NCI-H524 treated with DMSO at 0.1 percent for 48 hours (cell line): ENCODE results near the gene HSDL1.
A peak's percentile ranks its signal among the peaks of the same experiment; 100 is the strongest.

Experiments
- DNase-seq: peaks from one replicate; lab custom pipeline; 2025; lab: John Stamatoyannopoulos, UW

Gene HSDL1

DNA sequence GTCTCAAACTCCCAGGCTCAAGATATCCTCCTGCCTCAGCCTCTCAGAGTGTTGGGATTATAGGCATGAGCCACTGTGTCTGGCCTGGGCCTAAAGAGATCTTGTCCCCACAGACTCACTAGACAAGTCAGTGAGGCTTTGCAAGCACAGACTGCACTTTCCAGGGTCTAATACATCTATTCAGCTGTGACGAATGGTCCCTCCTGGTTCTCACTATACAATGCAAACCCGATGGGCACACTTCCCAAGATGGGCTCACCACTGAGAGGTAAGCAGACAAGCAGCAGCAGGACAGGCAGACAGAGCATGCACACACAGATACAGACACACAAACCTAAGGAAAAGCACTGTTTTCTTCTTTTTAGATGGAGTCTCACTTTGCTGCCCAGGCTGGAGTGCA is 37.1 kb downstream of the HSDL1 start:
- no peak for DNase-seq

DNA sequence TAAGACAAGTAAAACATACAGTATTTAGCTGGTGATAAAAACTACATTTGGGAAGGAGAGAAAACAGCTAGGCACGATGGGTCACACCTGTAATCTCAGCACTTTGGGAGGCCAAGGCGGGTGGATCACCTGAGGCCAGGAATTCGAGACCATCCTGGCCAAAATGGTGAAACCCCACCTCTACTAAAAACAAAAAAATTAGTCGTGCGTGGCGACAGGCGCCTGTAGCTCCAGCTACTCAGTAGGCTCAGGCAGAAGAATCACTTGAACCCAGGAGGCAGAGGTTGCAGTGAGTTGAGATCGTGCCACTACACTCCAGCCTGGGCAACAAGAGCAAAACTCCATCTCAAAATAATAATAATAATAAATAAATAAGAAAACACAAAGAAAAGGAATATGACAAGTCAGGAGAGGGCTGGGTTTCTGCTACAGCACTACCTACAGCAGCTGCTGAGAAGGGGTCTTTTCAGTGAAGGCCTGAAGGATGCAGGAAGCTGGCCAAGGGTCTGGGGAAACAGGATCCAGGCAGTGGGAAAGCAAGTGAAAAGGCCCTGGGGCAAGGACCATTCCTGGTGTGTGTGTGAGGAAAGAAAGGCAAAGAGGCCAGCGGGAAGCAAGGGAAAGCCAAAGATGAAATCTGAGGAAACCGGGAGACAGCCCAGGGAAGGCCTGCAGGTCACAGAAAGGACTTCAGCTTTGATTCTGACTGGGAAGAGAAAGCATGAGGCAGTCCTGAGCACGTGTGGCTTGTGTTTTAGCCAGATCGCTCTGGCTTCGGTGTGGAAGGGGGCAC is 38.8 kb downstream of the HSDL1 start:
- no peak for DNase-seq

DNA sequence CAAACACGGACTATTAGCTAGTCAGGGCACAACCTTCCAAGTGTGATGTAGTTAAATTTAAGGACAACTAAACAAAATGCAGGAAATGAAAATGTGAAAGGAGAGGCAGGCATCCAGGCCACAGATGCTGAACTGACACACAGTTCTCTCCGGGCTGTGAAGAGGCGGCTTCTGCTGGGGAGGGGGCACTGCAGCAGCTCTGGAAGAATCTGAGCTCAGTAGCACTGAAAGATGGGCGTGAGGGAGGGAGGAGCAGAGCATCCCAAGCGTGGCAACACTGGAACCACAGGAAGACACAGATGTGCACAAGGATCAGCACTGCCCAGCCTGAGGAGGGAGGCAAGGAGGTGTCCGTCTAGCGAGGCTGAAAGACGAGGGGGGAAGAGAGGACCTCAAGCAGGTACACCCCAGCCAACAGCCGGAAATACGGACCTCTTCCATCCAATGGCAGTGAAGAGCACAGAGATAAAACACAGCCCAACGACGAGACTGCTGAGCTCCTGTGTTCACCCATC is 39.6 kb downstream of the HSDL1 start:
- no peak for DNase-seq

DNA sequence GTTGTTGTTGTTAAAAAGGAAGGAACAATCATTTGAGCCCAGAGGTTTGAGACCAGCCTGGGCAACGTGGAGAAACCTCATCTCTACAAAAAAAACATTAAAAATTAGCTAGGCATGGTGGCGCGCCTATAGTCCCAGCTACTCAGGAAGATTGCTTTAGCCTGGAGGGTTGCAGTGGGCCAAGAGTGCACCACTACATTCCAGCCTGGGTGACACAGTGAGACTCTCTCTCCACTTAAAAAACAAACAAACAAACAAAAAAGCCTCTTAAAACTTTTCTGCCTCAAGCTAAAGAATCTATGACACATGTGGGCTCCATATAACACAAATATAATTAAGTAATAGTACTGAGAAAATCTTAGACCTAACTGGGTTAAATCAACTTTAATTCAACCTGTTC is 40.7 kb downstream of the HSDL1 start:
- DNase-seq: no peak

DNA sequence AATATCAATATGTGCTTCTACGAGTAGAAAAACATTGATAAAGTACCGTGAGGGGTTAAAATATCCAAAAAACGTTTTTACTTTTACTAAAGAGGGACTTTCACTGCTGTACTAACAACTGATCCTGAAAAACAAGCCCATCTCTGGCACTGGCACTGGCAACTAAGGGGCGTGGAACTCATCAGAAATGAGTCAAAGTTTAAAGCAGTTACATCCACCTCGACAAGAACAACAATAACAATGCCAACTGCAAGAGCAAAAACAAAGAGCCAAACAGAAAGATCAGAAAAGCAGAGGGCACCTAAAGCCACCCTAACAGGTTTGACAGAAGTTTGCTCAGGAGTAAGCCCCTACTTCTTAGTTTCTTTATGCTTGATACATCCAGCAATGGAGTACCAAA is 41.3 kb downstream of the HSDL1 start:
- DNase-seq: no peak

DNA sequence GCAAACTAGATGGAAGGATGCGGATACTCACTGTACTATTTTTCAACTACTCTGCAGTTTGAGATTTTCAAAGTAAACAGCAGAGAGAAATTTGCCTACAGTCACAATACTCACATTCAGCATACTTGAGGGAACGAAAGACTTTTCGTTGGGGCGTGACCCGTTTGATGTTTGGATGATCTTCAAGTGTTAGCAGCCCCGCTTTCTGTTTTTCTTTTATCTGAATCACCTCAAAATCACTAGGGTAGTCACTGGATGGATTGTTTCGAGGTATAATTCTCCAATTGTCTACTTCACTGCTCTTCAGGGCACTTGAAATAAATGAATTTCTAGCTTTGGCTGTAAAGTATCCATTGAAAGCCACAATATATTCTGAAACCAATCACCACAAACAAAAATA is 46.0 kb downstream of the HSDL1 start:
- no peak for DNase-seq

DNA sequence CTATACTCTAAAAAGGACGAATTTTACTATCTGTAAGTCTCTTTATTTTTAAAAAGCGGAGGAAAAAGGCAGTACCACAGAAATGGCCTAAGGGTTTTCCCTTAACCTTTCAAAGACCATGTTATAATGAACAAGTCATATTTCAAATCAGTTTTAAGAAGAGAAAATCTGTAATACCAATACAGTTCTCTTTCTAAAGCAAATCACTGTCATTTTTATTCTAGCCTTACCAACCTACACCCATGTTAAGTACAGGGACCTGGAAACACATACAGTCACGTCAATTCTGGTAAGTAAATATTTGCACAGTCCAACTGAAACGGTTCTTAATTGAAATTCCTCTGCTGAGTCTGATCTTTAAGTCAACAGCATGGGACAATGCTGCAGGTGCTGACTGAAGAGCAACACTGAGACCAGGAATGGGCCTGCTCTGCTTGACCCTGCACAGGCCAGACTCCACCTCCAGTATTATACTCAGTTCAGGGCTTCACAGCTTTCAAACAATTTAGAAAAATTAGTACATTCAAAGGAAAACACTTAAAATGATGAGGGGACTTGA is 48.5 kb downstream of the HSDL1 start:
- DNase-seq: no peak

DNA sequence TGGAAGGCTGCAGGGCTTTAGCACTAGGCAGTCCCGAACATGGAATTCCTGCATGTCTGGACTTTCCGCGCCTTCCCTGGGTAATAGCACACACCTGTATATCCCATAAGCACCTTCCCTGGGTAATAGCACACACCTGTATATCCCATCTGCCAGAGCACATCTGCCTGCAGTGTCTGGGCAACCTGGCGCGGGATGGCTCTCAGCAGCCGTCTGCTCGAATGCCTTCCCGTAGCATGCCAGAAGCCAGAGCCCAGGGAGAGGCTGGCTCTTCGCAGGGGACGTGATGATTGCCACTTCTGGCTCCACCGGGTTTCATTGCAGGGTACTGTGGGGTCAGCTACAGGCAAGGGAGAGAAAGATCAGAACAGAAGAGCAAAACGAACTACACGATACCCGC is 49.5 kb downstream of the HSDL1 start:
- peak; percentile 16 for DNase-seq

DNA sequence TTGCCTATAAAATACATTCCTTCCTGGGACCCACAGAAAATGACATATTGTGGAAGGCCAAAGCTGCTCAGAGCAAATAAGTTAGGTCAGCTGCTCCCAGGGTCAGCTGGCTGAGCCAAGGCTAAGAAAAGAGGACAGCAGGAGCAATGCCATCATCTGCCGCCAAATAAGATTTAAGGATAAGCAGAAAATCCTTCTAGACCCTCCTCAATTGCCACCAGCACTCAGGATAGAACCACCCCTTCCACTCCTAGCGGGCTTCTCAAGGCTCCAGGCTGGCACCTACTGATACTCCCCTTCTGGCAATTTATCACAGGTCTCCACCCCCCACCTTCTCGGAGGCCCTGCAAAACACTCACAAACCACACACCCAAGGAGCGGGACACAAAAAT is 51.1 kb downstream of the HSDL1 start:
- peak; percentile 47 for DNase-seq

DNA sequence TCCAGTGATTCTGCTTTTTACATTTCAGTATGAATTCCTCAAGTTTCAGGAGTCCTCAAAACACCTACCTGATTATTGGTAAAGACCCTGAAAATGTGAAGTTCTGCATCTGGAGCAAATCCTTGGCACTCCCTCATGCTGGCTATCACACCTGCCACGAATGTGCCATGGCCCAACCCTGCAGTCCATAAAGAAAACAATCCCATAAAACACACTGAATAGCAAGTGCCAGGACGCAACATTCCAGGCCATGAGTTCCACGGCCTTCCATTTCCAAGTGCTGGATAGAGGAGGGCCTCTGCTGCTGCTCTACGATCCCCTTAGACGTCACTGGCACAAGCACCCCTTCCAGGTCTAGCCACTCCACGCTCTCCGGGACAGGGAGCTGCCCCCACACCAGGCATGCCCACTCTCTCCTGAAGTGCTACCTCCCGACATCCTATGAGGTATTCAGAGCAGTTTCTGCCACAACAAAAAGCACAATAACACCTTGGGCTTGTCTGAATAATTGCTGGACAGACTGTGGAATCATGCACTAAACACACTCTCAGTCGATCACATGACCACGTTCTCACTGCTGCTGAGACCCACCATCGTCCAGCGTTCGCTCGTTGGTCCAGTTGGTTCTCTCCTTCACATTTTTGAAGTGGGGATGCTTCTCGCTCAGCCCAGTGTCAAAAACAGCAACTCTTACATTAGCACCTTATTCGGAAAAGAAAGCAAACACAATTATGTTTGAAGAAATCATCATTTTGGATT is 51.7 kb downstream of the HSDL1 start:
- no peak for DNase-seq

DNA sequence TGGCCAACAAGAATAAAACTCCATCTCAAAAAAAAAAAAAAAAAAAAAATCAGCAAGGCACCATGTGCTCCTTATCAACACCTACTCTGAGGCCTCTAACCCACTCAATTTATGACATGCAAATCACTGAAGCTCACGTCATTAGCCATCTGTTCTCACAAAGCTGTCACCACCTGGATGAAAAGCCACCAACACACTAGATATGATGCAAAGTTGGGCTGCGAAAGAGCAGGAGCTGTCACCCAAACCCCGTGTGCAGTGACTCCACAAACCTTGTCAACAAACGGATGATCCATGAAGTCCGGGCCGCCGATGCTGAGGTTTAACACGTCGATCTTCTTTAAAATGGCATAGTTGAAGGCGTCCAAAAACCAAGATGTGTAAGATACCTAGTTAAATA is 53.5 kb downstream of the HSDL1 start:
- peak; percentile 97 for DNase-seq

DNA sequence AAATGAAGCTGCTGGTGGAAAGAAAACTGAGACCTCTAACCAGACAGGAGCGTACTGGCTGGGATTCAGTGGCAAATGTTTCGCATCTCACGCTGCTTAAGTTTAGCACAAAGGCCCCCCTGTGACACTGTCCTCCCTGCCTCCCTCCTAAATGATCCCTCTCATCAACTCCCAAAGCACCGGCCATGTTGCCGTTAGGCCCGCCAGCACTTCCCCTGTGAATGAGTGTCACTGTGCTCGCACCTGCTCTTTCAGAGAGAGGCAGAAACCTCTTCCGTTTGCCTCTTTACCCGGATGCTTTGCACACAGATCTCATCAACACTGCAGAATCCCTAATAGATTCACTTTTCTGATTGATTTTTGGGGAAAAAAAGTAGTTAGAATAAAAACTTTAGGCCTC is 54.8 kb downstream of the HSDL1 start:
- no peak for DNase-seq

DNA sequence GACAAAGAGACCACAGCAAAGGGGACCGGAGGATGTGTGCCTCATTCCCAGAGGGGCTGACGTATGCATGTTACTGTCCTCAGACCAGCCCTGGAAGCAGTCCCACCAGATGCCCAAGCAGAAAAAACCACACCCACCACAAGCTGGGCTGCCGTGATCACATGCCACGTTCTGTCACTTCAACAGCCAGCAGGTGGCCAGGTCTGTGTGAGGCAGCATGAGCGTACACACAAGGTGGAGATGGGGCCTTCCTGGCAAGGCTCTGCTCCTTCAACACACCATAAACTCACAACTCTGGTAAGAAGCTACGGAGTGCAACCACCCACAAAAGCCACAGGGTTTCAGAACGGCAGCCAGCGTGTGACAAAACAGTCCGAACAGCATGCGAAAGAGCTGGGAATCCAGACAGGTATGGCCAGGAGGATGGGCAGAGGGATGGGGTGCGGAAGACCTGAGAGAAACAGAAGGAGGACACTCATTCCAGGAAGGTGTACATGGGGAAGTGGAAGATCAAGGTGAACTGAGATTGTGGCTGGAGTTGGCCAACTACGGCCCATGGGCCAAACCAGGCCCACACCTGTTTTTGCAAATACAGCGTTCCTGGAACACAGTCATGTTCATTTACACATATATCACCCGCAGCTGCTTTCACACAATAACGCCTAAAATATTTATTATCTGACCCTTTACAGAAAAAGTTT is 56.1 kb downstream of the HSDL1 start:
- DNase-seq: peak; percentile 46

DNA sequence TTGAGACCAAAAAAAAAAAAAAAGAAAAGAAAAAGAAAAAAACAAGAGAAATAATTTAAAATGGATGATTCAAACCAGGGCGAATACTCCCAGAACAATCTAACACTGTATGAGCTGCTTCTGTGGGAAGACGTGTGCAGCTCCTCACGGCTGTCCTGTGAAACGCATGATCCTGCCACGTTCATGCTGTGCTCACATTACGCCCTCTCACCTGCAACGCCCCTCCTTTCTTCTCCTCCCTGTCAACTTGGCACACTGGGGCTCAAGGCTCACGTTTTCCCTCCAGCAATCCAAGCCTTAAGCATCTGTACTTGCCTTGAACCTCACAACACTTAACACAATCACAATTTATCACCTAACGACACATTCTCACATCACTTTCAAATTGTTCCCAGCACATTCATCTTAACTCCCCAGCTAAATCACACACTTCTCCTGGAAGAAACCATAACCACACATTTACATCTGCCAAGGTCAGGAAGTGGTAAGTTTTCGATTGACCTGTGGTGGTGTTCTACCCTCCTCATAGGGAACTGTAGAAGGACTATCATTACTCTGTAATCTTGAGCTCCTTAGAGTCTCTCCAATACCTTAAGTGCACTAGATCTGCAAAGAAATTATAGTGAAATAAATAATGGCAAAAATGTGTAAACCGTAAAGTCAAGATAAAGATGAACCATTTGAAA is 57.4 kb downstream of the HSDL1 start:
- DNase-seq: no peak

DNA sequence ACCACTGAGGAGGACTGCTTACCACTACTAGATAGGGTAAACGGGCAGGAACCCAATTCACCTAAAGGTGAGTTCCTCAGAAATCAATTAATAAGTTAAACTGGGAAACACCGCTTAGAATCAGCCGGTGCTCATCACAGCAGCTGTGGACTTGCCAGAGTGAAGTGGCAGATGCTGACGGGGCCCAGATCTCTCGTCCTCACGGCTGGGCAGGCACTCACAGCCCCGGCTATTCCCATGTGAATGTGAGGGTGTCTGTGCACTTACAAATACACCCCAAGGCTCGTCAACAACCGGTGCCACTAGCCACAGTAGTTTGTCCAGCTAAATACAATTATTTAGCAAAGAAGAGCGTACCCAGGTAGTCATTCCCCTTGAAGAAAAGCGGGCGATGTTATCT is 58.0 kb downstream of the HSDL1 start:
- no peak for DNase-seq

DNA sequence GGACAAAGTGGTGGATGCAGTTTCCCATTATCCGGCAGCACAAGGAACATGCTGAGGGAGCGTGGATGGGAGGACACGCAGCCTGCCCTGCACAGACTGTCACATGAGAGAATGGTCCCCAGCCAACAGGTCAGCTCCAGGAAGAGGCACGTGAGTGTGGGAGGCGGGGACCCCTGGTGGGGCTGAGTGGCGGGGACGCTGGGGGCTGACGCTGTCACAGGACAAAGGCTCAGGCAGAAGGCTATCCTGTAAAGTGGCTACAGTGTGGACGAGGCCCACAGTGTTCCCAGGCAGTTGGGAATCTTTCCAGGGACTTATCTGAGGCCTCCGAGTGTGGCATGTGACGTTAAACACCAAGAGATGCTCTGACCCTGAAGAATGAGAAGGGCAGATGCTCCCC is 58.6 kb downstream of the HSDL1 start:
- no peak for DNase-seq

DNA sequence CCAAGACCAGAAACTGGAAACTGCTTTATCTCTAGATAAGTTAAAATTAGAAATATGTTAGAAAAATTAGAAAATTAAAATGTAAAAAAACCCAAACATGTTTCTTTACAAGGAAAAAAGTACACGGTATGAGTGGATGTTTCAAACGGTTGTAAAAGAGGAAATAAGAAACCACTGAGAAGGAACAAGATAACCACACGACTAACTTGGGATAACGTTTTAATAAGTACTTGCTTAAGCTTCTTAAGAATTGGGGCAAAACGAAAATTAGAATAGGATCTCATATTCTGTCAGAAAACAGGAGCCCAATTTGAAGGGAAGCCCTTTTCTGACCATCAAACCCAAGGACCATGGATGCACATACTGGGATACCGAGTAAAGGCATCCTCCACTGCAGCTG is 59.2 kb downstream of the HSDL1 start:
- DNase-seq: no peak

DNA sequence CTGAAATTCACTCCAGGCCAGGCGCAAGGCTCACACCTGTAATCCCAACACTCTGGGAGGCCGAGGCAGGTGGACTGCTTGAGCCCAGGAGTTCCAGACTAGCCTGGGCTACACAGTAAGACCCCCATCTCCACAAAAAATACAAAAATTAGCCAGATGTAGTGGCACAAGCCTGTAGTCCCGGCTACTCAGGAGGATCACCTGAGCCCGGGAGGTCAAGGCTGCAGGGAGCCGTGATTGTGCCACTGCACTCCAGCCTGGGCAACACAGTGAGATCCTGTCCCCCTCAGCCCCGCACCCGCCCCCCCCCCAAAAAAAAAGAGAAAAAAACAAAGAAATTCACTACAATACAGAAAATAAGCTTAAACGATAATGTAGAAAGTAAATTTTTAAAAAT is 59.7 kb downstream of the HSDL1 start:
- no peak for DNase-seq

DNA sequence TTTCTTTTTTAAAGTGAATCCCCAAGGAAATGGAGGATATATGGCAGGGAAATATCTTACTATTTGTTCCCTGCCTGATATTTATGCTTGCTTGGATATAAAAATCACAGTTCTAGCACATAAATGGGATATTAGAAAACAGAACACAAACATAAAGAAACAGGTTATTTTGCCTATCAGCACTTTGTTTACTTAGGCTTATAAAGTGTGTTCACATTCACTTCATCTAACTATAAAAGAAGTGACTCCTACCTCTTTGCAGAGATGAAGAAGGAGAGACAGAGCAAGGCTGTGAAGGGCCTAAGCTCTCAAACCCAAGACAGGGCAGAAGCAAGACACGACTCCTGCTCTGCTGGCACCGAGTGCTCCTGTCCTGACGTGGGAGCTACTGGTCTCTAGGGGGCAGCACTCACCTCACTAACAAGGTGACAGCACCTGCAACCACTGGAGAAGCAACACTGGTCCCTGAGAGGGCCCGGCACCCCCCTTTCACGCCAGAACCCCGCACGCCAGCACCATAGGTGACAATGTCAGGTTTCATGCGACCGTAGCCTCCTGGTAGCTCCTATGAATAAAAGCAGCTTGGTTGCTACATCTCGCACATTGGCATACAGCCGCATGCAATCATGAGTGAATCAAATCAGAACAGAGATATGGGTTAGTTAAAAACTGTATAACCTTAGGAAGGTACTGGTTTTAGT is 60.3 kb downstream of the HSDL1 start:
- peak; percentile 28 for DNase-seq

DNA sequence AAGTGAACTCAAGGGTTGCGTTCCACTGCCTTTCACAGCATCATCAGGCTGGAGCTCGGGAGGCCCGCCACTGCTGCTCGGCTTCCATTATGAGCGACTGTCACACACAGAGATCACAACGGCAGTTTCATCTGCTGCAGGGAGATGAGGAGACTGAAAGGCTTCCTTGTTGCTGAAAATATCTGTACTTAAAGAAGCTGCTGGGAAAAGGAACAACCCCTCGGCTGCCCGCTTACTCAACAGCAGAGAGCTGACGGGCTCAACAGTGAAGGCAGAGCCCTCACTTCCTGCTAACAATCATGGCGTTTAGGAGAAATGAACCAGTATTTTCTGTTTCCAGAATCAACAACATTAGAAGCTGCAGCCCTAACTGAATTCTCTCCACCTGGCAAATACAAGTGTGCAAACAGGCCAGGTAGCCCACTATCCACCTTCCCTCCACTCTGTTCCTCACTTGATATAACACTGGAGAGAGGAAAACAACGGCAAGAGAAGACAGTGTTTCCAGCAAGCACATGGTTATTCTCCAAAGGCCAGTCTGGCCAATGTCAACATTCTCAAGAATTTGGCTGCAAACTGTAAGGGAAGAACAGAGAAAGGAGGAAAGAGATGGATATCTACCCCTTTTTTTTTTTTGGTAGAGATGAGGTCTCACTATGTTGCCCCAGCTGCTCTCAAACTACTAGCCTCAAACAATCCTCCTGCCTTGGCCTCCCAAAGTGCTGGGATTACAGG is 62.0 kb downstream of the HSDL1 start:
- no peak for DNase-seq

DNA sequence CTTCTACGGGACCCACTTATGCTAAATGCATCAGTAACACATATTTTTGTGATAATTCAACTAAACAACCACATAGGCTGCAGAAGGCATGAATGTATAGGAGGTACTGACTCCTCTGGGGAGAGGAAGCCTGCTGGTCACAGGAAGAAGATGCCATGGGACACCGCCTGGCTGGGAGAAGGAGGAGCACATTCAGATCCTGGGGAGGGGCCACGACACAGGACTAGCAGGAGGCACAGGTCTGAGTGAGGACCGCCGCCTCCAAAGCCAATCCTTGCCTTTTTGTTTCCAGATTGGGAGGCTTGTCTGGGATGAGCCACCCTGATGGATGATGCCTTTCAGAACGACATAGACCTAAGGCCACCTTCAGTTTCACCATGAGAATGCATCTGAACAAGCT is 62.9 kb downstream of the HSDL1 start:
- DNase-seq: no peak
